Central memory CD4-positive, alpha-beta T cell (primary cell): ENCODE results near the gene FUT1.
"Not testable (repeated sequence)": the region's sequence is repeated elsewhere in the genome, so short reads cannot be mapped to it uniquely, and the experiment has no call there.

ENCODE experiments used
- DNase-seq: peaks from one replicate; pipeline ENCODE4 v3.0.0; 2022

FUT1 gene

GRCh38 chr19:48740164-48740972 is 12.1 kb downstream of the FUT1 start, which contains the start of gene RASIP1:
TSS of gene RASIP1 (minus strand) at chr19:48740610. CDS start at chr19:48740282, 328 bp downstream.
- no peak for DNase-seq

- no peak for DNase-seq
Measured at GRCh38 chr19:48739404-48740163, 12.9 kb downstream of the FUT1 start.

- DNase-seq = peak; percentile 83
Measured at GRCh38 chr19:48738557-48739403, 13.7 kb downstream of the FUT1 start.

GRCh38 chr19:48737360-48737998 is 15.0 kb downstream of the FUT1 start:
- no peak for DNase-seq

GRCh38 chr19:48735031-48735615 is 17.3 kb downstream of the FUT1 start:
- no peak for DNase-seq

- DNase-seq = no peak
Measured at GRCh38 chr19:48734625-48735024, 17.8 kb downstream of the FUT1 start.

- no peak for DNase-seq
Measured at GRCh38 chr19:48731452-48731851, 21.0 kb downstream of the FUT1 start.

- no peak for DNase-seq
Measured at GRCh38 chr19:48728911-48729664, 23.4 kb downstream of the FUT1 start.

GRCh38 chr19:48726556-48726955 is 25.9 kb downstream of the FUT1 start:
- DNase-seq = peak; percentile 59

- peak; percentile 64 for DNase-seq
Measured at GRCh38 chr19:48724796-48725753, 27.4 kb downstream of the FUT1 start.

GRCh38 chr19:48722196-48722708 is 30.2 kb downstream of the FUT1 start:
- no peak for DNase-seq

GRCh38 chr19:48720613-48721296 is 31.7 kb downstream of the FUT1 start:
- peak; percentile 90 for DNase-seq

- DNase-seq = no peak
Measured at GRCh38 chr19:48720251-48720612, 32.2 kb downstream of the FUT1 start.

- DNase-seq = no peak
Measured at GRCh38 chr19:48719263-48720171, 32.9 kb downstream of the FUT1 start, which contains the start of gene MAMSTR. TSS of gene MAMSTR (minus strand) at chr19:48719725. CDS start at chr19:48719031, 694 bp downstream.

GRCh38 chr19:48718711-48719231 is 33.7 kb downstream of the FUT1 start:
- no peak for DNase-seq

GRCh38 chr19:48718106-48718505 is 34.3 kb downstream of the FUT1 start:
- DNase-seq = not testable (repeated sequence)

- no peak for DNase-seq
Measured at GRCh38 chr19:48716562-48717291, 35.7 kb downstream of the FUT1 start.
